Activated naive CD8-positive, alpha-beta T cell treated with anti-CD3 and anti-CD28 coated beads for 36 hours (primary cell): ENCODE results near the gene RAMP2. TPM values are rescaled to one million over a fixed set of nuclear protein-coding genes. Genes with fewer than 3 reads are reported as not detected.
A peak's percentile ranks its signal among the peaks of the same experiment; 100 is the strongest.

ENCODE experiments used
- DNase-seq: peaks from one replicate; pipeline ENCODE4 v3.0.0; 2021
- H3K27ac Mint-ChIP-seq: one replicate; pipeline ENCODE4 v1.8.0; 2022; ENCODE audit warnings: mild to moderate bottlenecking, moderate library complexity, mixed read lengths
- H3K27me3 Mint-ChIP-seq: one replicate; pipeline ENCODE4 v1.8.0; 2022; ENCODE audit warnings: mild to moderate bottlenecking, mixed read lengths
- H3K36me3 Mint-ChIP-seq: one replicate; pipeline ENCODE4 v1.8.0; 2021; ENCODE audit warnings: mild to moderate bottlenecking, mixed read lengths
- H3K4me1 Mint-ChIP-seq: one replicate; pipeline ENCODE4 v1.8.0; 2021; ENCODE audit warnings: mixed read lengths
- H3K4me3 Mint-ChIP-seq: one replicate; pipeline ENCODE4 v1.8.0; 2022; ENCODE audit warnings: mild to moderate bottlenecking, moderate library complexity, mixed read lengths
- H3K9me3 Mint-ChIP-seq: one replicate; pipeline ENCODE4 v1.8.0; 2022; ENCODE audit warnings: mixed read lengths
- total RNA-seq, 2 experiments: library from RNA; stranded (reverse); gene quantifications; one replicate each; pipeline ENCODE4 v1.2.3, GENCODE V29; 2021

The RAMP2 gene
- total RNA-seq, 2 experiments from 2014 or later = not detected

DNA sequence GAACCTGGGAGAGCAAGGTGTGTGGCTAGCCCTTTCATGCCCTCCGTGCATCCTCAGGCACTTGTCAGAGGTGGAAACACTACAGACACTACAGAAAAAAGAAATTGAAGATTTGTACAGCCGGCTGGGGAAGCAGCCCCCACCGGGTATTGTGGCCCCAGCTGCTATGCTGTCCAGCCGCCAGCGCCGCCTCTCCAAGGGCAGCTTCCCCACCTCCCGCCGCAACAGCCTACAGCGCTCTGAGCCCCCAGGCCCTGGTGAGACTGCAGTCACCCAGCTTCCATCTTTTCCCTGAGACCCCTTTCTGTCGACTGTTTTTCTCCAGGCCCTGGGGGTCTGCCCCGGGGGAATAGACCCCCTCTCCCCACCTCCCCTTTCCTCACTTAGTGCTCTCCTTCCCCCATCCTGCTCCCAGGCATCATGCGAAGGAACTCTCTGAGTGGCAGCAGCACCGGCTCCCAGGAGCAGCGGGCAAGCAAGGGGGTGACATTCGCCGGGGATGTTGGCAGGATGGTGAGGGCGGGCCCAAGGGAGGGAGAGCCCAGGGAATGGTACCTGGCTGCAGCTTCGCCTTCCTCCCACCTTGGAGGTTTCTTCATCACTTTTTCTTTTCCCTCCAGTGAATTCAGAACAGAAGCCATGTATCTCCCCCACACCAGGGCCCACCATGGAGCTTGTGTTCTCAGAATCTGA lies 35.2 kb downstream of the RAMP2 start:
- Mint-ChIP-seq H3K27ac (no peak overlapping the region), H3K9me3 (peaks cover 4% of the 10 kb centered on the region), H3K4me1 (peaks cover 10% of the 10 kb centered on the region), H3K4me3 (no peak overlapping the region), H3K27me3 (no peaks in the 10 kb centered on the region), H3K36me3 (peaks cover 6% of the 10 kb centered on the region)
- DNase-seq = no peak

DNA sequence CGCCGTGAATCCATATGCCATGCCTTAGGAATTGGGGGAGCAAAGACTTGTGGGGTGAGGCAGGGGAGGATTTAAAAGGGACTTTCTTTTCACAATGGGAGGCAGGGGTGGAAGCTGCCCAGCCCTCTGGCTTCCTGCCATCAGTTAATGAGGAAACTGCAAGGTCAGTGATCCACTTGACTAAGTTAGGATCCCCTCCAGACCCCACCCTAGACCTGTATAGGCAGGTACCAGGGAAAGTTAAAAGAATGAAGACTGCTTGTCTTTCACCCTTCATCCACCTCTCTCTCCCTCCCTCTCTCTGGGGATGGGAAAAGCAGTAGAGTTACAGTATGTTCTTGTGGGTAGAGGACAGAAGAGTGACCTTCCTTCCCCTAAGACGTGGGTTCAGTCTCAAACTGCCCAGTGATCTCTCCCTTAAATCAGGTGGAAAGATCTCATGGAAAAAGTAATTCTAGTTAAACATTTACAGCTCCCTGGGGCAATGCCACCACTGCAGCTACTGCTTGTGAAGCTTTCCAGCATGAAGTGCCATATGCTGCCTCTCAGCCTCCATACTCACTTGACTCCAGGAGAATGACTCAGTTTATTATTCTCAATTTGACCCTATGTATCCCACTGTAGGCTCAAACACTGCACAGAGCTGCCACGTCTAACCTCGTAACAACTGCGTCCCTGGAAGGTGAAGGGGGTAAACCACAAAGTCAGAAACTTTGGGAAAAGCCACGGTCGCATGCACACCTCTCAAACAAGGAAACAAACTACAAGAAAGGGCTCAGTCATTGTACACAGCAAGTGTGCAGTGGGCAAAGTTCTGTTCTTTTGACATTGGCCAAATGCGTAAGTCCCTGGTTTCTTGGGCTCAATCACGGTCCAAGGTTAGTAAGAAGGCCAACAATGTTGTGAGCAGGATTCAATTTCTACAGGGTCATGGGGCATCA lies 36.3 kb downstream of the RAMP2 start:
- DNase-seq = no peak
- Mint-ChIP-seq H3K4me1 (peaks cover 10% of the 10 kb centered on the region), H3K27ac (no peak overlapping the region), H3K9me3 (peaks cover 4% of the 10 kb centered on the region), H3K27me3 (no peaks in the 10 kb centered on the region), H3K36me3 (peaks cover 6% of the 10 kb centered on the region), H3K4me3 (peak overlapping the region; percentile 90)

GRCh38 chr17:42798011-42798382 lies 37.0 kb downstream of the RAMP2 start:
- no peaks in the 10 kb centered on the region for H3K27me3 Mint-ChIP-seq
- H3K4me1 Mint-ChIP-seq = peaks cover 10% of the 10 kb centered on the region
- no peak for DNase-seq
- peak overlapping the region; percentile 69 for H3K27ac Mint-ChIP-seq
- H3K36me3 Mint-ChIP-seq = peaks cover 6% of the 10 kb centered on the region
- H3K4me3 Mint-ChIP-seq = peak overlapping the region; percentile 90
- peaks cover 4% of the 10 kb centered on the region for H3K9me3 Mint-ChIP-seq

DNA sequence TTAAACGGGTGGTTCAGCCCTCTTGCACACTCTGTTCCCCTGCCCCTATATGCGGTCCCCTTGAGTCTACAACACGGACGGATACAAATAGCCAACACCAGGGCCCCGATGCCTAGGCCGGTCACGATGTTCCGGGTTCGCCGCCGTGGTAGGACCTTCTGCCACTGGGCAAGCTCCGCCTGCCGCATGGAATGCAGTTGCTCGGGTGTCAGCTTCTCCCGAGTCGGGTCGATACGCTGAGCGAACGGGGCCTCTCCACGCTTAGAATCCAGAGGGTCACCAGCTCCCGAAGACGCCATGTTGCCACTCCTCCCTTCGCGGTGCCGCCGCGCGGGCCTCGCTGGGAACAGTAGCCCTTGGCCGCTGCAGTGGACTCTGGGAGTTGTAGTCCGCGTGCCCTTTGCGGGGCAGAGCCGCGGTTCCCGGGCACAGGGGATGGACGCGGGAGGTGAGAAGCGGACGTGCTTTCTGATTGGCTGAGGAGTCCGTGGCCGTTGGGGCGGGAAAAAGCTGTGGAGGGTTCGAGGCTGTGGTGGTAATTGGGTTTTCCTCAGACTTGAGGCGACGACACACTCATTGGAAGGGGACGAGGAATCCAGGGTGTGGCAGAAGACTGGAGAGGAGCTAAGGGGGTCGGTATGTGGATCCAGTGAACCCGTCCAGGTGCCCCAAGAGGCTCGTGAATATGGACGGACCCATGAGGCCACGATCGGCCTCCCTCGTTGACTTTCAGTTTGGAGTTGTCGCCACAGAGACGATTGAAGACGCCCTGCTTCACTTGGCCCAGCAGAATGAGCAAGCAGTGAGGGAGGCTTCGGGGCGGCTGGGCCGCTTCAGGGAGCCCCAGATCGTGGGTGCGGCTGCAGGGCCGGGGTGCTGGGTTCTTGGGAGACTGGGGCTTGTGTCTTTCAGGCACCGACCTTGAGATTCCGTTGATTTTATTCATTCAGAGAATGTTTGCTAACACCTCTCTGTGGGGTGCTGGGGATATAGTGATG lies 37.7 kb downstream of the RAMP2 start, which contains the start of the genes CNTD1 and COA3:
CNTD1 (plus strand) TSS at position 479 of the 998 bp plus-strand sequence; CDS start at position 686, 207 bp downstream.
COA3 (minus strand) TSS at position 322 of the 998 bp plus-strand sequence; CDS start at position 299, 23 bp downstream.
- H3K27me3 Mint-ChIP-seq = no peaks in the 10 kb centered on the region
- H3K36me3 Mint-ChIP-seq = peaks cover 6% of the 10 kb centered on the region
- H3K4me3 Mint-ChIP-seq = peak within 1 kb of the TSS; percentile 90

DNA sequence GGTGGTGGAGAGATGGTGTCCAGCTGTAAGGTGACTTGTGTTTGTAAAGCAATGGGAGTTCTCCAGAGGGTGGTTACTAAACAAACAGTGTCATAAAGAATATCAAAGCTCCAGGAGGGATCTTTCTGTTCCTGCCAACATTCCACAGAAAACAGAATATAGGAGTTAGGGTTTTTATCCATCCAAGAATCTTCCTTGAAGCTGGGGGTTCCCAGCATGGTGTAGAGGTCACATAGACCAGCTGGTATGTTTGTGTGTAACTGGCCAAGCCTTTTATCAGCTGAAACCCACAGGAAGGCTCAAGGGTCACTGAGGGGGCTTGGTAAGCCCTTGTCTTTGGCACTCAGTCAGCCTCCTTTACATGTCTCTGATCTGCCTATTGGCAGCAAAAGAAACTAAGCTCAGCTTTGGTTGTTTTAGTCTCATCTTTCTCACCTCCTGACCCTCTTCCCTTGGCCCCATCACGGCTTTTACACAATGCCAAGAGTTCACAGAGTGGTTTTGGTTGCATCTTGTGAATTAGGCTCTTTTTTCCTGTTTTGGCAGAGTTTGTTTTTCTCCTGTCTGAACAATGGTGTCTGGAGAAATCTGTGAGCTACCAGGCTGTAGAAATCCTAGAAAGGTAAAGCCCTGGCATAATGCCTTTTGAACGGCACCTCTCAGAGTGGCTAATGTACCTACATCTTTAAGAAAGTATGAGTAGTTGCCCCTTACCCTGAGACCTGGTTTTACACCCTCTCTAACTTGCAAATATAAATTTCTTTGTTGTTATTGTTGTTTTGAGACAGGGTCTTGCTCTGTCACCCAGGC lies 42.3 kb downstream of the RAMP2 start:
- Mint-ChIP-seq H3K4me1 (peaks cover 4% of the 10 kb centered on the region), H3K36me3 (peaks cover 2% of the 10 kb centered on the region), H3K27ac (no peak overlapping the region), H3K9me3 (peaks cover 4% of the 10 kb centered on the region), H3K4me3 (no peak overlapping the region), H3K27me3 (no peaks in the 10 kb centered on the region)
- DNase-seq = no peak

More for the DNA sequence above, 37.7 kb downstream of the RAMP2 start, which contains the start of the genes CNTD1 and COA3:
- Mint-ChIP-seq H3K4me1 (peaks cover 10% of the 10 kb centered on the region), H3K27ac (peak within 1 kb of the TSS; percentile 69), H3K9me3 (peaks cover 4% of the 10 kb centered on the region)
- DNase-seq = peak; percentile 87

DNA sequence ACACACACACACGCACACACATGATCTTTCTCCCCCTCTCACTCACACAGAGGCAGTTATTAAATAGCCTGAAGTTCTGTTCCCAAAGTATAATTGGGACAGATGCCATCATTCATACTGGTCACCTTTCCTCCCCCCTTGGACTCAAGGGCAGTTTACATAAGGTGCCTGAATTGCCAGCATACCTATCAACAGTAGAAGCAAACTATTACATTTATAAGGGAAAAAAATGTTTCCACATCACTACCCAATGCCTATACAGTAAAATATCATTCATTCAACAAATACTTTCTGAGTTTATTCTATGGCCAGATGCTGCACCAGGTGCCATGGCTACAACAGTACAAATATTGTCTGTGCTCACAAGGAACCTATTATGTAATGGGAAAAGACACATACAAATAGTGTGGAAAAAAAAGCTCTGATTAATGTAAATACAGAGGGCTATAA lies 43.9 kb downstream of the RAMP2 start:
- Mint-ChIP-seq H3K36me3 (peaks cover 3% of the 10 kb centered on the region), H3K27me3 (no peaks in the 10 kb centered on the region), H3K9me3 (no peaks in the 10 kb centered on the region), H3K27ac (no peak overlapping the region), H3K4me1 (no peaks in the 10 kb centered on the region), H3K4me3 (no peak overlapping the region)
- DNase-seq = no peak

DNA sequence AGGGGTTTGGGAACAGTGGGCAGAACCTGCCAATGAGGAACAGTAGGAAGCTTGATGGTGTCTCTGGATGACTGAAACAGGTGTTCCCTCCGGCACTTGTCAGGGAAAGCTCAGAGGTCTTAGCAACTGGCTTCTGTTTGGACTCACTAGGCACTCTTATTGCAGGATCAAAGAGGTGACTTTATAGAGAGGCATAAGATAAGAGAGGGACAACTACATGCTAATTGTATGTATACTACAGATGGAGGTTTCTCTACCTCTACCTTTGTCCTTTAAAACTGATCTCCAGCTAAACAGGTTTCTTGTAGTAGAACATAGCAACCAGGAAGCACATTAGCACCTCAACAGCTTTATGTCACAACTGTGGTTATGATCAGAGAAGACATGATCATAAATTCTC lies 45.2 kb downstream of the RAMP2 start:
- no peaks in the 10 kb centered on the region for H3K27me3 Mint-ChIP-seq

GRCh38 chr17:42809250-42809649 lies 48.2 kb downstream of the RAMP2 start:
- peaks cover 12% of the 10 kb centered on the region for H3K36me3 Mint-ChIP-seq
- H3K27me3 Mint-ChIP-seq = no peaks in the 10 kb centered on the region
- no peak overlapping the region for H3K27ac Mint-ChIP-seq
- no peak overlapping the region for H3K4me3 Mint-ChIP-seq
- no peaks in the 10 kb centered on the region for H3K4me1 Mint-ChIP-seq
- H3K9me3 Mint-ChIP-seq = no peaks in the 10 kb centered on the region
- DNase-seq = no peak

More for the DNA sequence above, 45.2 kb downstream of the RAMP2 start:
- DNase-seq = no peak
- no peaks in the 10 kb centered on the region for H3K9me3 Mint-ChIP-seq
- H3K27ac Mint-ChIP-seq = no peak overlapping the region
- H3K36me3 Mint-ChIP-seq = peaks cover 9% of the 10 kb centered on the region
- H3K4me3 Mint-ChIP-seq = no peak overlapping the region
- H3K4me1 Mint-ChIP-seq = no peaks in the 10 kb centered on the region

Other genes with a start within 250 kb of the RAMP2 start
- gene NAGLU, start 225.0 kb upstream of the RAMP2 start, total RNA-seq = 10 to 100 TPM; 10.6 to 13.6 TPM
- under 1 TPM; 0.25 to 0.26 TPM for gene HSD17B1, start 208.3 kb upstream of the RAMP2 start, total RNA-seq
- 100 to 1,000 TPM; 111 TPM for gene COASY, start 199.1 kb upstream of the RAMP2 start, total RNA-seq
- gene MLX, start 194.1 kb upstream of the RAMP2 start, total RNA-seq = 10 to 100 TPM; 57.3 to 57.5 TPM
- gene PSMC3IP, start 183.5 kb upstream of the RAMP2 start, total RNA-seq = 10 to 100 TPM; 32.5 to 36.2 TPM
- gene RETREG3, start 151.9 kb upstream of the RAMP2 start, total RNA-seq = 10 to 100 TPM; 18.3 to 22.7 TPM
- gene TUBG1, start 151.5 kb upstream of the RAMP2 start, total RNA-seq = 10 to 100 TPM; 93.1 to 95.4 TPM
- gene TUBG2, start 101.9 kb upstream of the RAMP2 start, total RNA-seq = 1 to 10 TPM; 7.1 to 7.8 TPM
- gene PLEKHH3, start 84.2 kb upstream of the RAMP2 start, total RNA-seq = under 1 TPM; 0.85 to 0.90 TPM
- under 1 TPM; 0.12 to 0.25 TPM for gene CCR10, start 79.4 kb upstream of the RAMP2 start, total RNA-seq
- under 1 TPM; 0.68 to 0.70 TPM for gene CNTNAP1, start 78.7 kb upstream of the RAMP2 start, total RNA-seq
- 10 to 100 TPM; 14.4 to 17.5 TPM for gene EZH1, start 16.2 kb upstream of the RAMP2 start, total RNA-seq
- 10 to 100 TPM; 90.4 to 91.7 TPM for gene VPS25, start 12.2 kb downstream of the RAMP2 start, total RNA-seq
- under 1 TPM; 0.25 to 0.26 TPM for gene WNK4, start 19.4 kb downstream of the RAMP2 start, total RNA-seq
- gene COA3, start 37.5 kb downstream of the RAMP2 start, total RNA-seq = 10 to 100 TPM; 42.0 to 42.2 TPM
- not detected for gene CNTD1, start 37.6 kb downstream of the RAMP2 start, total RNA-seq
- gene BECN1, start 63.1 kb downstream of the RAMP2 start, total RNA-seq = 10 to 100 TPM; 87.5 to 88.3 TPM
- 100 to 1,000 TPM; 227 to 235 TPM for gene PSME3, start 72.2 kb downstream of the RAMP2 start, total RNA-seq
- 1 to 10 TPM; 1.9 to 2.6 TPM for gene AOC2, start 83.4 kb downstream of the RAMP2 start, total RNA-seq
- 1 to 10 TPM; 1.2 to 1.5 TPM for gene AOC3, start 90.0 kb downstream of the RAMP2 start, total RNA-seq
- gene G6PC1, start 139.6 kb downstream of the RAMP2 start, total RNA-seq = not detected
- gene AARSD1, start 203.2 kb downstream of the RAMP2 start, total RNA-seq = 10 to 100 TPM; 80.2 to 87.4 TPM
- gene PTGES3L, start 218.9 kb downstream of the RAMP2 start, total RNA-seq = 1 to 10 TPM in 1 of 2 experiments, under 1 TPM in 1; 0.95 to 1.8 TPM
- 10 to 100 TPM in 1 of 2 experiments, 1 to 10 TPM in 1; 9.6 to 10.2 TPM for gene RUNDC1, start 219.3 kb downstream of the RAMP2 start, total RNA-seq
- gene RPL27, start 237.2 kb downstream of the RAMP2 start, total RNA-seq = 1,000 to 10,000 TPM; 1,508 to 1,555 TPM
- gene IFI35, start 245.6 kb downstream of the RAMP2 start, total RNA-seq = 10 to 100 TPM; 43.8 to 49.5 TPM